Measurements from ENCODE around the gene SPECC1L.

SPECC1L gene

GRCh38 chr22:24337894-24338645 lies 67.4 kb downstream of the SPECC1L start:
- no peak overlapping the region for H3K4me3 ChIP-seq (ENCODE audit: low read depth, low read length)
- POLR2A ChIA-PET: no interaction called here
- CTCF ChIA-PET: no interaction called here
- TF ChIP-seq, protein P1, sequence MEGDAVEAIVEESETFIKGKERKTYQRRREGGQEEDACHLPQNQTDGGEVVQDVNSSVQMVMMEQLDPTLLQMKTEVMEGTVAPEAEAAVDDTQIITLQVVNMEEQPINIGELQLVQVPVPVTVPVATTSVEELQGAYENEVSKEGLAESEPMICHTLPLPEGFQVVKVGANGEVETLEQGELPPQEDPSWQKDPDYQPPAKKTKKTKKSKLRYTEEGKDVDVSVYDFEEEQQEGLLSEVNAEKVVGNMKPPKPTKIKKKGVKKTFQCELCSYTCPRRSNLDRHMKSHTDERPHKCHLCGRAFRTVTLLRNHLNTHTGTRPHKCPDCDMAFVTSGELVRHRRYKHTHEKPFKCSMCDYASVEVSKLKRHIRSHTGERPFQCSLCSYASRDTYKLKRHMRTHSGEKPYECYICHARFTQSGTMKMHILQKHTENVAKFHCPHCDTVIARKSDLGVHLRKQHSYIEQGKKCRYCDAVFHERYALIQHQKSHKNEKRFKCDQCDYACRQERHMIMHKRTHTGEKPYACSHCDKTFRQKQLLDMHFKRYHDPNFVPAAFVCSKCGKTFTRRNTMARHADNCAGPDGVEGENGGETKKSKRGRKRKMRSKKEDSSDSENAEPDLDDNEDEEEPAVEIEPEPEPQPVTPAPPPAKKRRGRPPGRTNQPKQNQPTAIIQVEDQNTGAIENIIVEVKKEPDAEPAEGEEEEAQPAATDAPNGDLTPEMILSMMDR (IDR thresholded peaks at IDR 0.05; ENCODE audit: insufficient read depth, low read length, missing control alignments): no peak
- DNase-seq (ENCODE audit: low read depth, low spot score): no peak

GRCh38 chr22:24338726-24339451 lies 68.3 kb downstream of the SPECC1L start:
- no peak overlapping the region for H3K4me3 ChIP-seq (ENCODE audit: low read depth, low read length)
- ChIA-PET POLR2A (no interaction called here), CTCF (no interaction called here)
- TF ChIP-seq, protein P1 (IDR thresholded peaks at IDR 0.05; ENCODE audit: insufficient read depth, low read length, missing control alignments): no peak
- DNase-seq (ENCODE audit: low read depth, low spot score): peak; percentile 26

DNA sequence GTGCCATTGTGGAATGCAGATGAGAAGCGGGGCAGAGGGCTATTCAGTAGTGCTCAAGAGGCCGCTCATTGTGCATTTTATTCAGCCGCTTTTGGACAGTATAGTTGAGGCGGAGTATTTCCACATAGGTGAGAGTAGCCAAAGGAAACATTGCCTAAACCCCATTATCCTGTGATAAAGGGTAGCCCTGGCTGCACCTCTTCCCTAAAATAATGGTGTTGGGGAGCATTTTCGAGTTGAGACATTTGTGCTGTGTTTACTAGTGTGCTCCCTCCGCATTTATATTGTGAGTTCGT lies 68.8 kb downstream of the SPECC1L start:
- ChIA-PET POLR2A (no interaction called here), CTCF (no interaction called here)
- no peak overlapping the region for H3K4me3 ChIP-seq (ENCODE audit: low read depth, low read length)
- DNase-seq (ENCODE audit: low read depth, low spot score): no peak
- TF ChIP-seq, protein P1 (IDR thresholded peaks at IDR 0.05; ENCODE audit: insufficient read depth, low read length, missing control alignments): no peak

DNA sequence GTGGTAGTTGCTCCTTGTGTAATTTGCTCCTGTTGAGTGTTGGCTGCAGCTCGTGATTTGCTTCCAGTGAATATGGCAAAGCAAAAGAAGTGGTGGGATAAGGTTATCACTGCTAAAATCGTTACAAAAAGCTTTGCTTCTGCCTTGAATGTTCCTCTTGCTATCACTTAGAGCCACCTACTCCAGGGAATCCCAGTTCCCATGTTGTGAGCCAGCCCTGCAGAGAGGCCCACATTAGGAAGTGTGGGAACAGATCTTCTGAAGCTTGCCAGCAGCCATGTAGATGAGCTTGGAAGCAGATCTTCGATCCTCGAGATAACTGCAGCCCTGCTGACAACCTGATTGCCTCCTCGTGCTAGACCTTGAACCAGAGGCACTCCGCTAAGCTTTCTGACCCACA lies 71.0 kb downstream of the SPECC1L start:
- no peak for DNase-seq (ENCODE audit: low read depth, low spot score)
- H3K4me3 ChIP-seq (ENCODE audit: low read depth, low read length): no peak overlapping the region
- TF ChIP-seq, protein P1 (IDR thresholded peaks at IDR 0.05; ENCODE audit: insufficient read depth, low read length, missing control alignments): no peak
- ChIA-PET CTCF (interaction anchor here (1.0 to 1.8 kb wide), 6 partner anchors 11 to 185 kb away, joined by 3 to 8 read pairs (median 4); no protein-coding TSS in a partner anchor), POLR2A (no interaction called here)

- CTCF ChIA-PET: interaction anchor here (1.4 to 1.5 kb wide), 2 partner anchors 27 to 172 kb away, joined by 3 read pairs; no protein-coding TSS in a partner anchor
- POLR2A ChIA-PET: no interaction called here
- DNase-seq (ENCODE audit: low read depth, low spot score): no peak
- no peak overlapping the region for H3K4me3 ChIP-seq (ENCODE audit: low read depth, low read length)
- TF ChIP-seq, protein P1 (IDR thresholded peaks at IDR 0.05; ENCODE audit: insufficient read depth, low read length, missing control alignments): no peak
These were observed 80.0 kb downstream of the SPECC1L start for GRCh38 chr22:24350627-24351026.

DNA sequence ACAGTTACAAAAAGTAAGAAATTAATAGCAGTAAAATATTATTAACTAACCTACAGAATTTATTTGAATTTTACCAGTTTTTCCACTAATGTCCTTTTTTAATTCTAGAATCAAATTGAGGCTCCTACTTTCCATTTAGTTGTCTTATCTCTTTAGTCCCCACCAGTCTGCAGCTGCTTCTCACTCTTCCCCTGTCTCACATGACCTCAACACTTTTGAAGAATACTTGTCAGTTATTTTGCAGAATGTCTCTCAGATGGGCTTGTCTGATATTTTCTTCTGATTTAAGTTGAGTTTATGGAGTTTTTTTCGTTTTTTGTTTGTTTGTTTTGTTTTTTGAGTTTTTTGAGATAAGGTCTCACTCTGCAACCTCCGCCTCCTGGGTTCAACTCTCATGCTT lies 82.5 kb downstream of the SPECC1L start:
- no peak for DNase-seq (ENCODE audit: low read depth, low spot score)
- POLR2A ChIA-PET: no interaction called here

More for the DNA sequence above, 82.5 kb downstream of the SPECC1L start:
- CTCF ChIA-PET: interaction anchor here (1.2 to 1.4 kb wide), 2 partner anchors 8 to 12 kb away, joined by 4 read pairs; no protein-coding TSS in a partner anchor
- no peak overlapping the region for H3K4me3 ChIP-seq (ENCODE audit: low read depth, low read length)
- TF ChIP-seq, protein P1 (IDR thresholded peaks at IDR 0.05; ENCODE audit: insufficient read depth, low read length, missing control alignments): no peak
